Midbrain (tissue), 1 donor: Measurements from ENCODE around the gene VPS13A.
A peak's percentile ranks its signal among the peaks of the same experiment; 100 is the strongest.

Experiments
- DNase-seq: peaks from one replicate; lab custom pipeline; 2025; lab: John Stamatoyannopoulos, UW

VPS13A gene

GRCh38 chr9:77177143-77177893 is at the start of gene VPS13A:
Gene VPS13A, plus strand, starts transcription at chr9:77177534. Its CDS starts 171 bp downstream, at chr9:77177705.
- DNase-seq, result peak; percentile 86

- no peak for DNase-seq
These were observed 49.1 kb upstream of the VPS13A start for GRCh38 chr9:77128125-77128789.

- no peak for DNase-seq
These were observed 45.9 kb upstream of the VPS13A start for GRCh38 chr9:77131399-77131798.

GRCh38 chr9:77133011-77133410 is 44.3 kb upstream of the VPS13A start:
- DNase-seq, result no peak

GRCh38 chr9:77142366-77142765 is 35.0 kb upstream of the VPS13A start:
- DNase-seq, result no peak

GRCh38 chr9:77149879-77150278 is 27.5 kb upstream of the VPS13A start:
- DNase-seq, result no peak

- no peak for DNase-seq
These were observed 25.0 kb upstream of the VPS13A start for GRCh38 chr9:77152289-77152688.

GRCh38 chr9:77156646-77157371 is 20.5 kb upstream of the VPS13A start:
- DNase-seq, result no peak

- no peak for DNase-seq
These were observed 18.4 kb upstream of the VPS13A start for GRCh38 chr9:77158772-77159513.

GRCh38 chr9:77161191-77161590 is 16.1 kb upstream of the VPS13A start:
- no peak for DNase-seq

- no peak for DNase-seq
These were observed 15.4 kb upstream of the VPS13A start for GRCh38 chr9:77161966-77162365.

- no peak for DNase-seq
These were observed 15.0 kb upstream of the VPS13A start for GRCh38 chr9:77162366-77162765.

- DNase-seq, result no peak
These were observed 13.4 kb upstream of the VPS13A start for GRCh38 chr9:77163884-77164283.

- DNase-seq, result no peak
These were observed 11.1 kb upstream of the VPS13A start for GRCh38 chr9:77166193-77166592.

GRCh38 chr9:77170991-77171699 is 6.2 kb upstream of the VPS13A start:
- DNase-seq, result no peak

GRCh38 chr9:77175151-77175550 is 2.2 kb upstream of the VPS13A start:
- DNase-seq, result no peak

GRCh38 chr9:77176106-77176505 is 1.2 kb upstream of the VPS13A start:
- no peak for DNase-seq

- DNase-seq, result no peak
These were observed 620 bp upstream of the VPS13A start for GRCh38 chr9:77176686-77177142.

- DNase-seq, result peak; percentile 32
These were observed 810 bp downstream of the VPS13A start for GRCh38 chr9:77177894-77178794.

GRCh38 chr9:77180056-77180455 is 2.7 kb downstream of the VPS13A start:
- DNase-seq, result no peak
